GM18951 (cell line): ENCODE data around the gene ZNF33B.
"Not testable (repeated sequence)": the region's sequence is repeated elsewhere in the genome, so short reads cannot be mapped to it uniquely, and the experiment has no call there.

Source experiments
- POLR2A ChIP-seq: IDR thresholded peaks from 4 replicates; pipeline ENCODE4 v1.6.1; 2011; ENCODE audit warnings: mild to moderate bottlenecking; ENCODE audit not compliant: insufficient read length, insufficient read depth; ENCODE audit errors: extremely low read depth
- in situ Hi-C: fragments of 300-500 bp; cut with MboI; formaldehyde crosslinking; loops from one replicate; pipeline ENCODE4 v1.12.0; 2022; ENCODE audit warnings: low sequenced_read_pairs, mixed read lengths, inconsistent platforms; ENCODE audit not compliant: unreplicated experiment

Gene ZNF33B

GRCh38 chr10:42638055-42638820 is at the start of gene ZNF33B:
ZNF33B (minus strand) TSS chr10:42638570; CDS start chr10:42636928, 1,642 bp downstream.
- TF ChIP-seq POLR2A, result peak; percentile 91
- in situ Hi-C loops, result no loop called here

GRCh38 chr10:42684517-42684916 is 46.1 kb upstream of the ZNF33B start:
- no peak for TF ChIP-seq POLR2A
- in situ Hi-C loops, result no loop called here

GRCh38 chr10:42680267-42680666 is 41.9 kb upstream of the ZNF33B start:
- TF ChIP-seq POLR2A, result no peak
- in situ Hi-C loops, result no loop called here

GRCh38 chr10:42665181-42665979 is 27.0 kb upstream of the ZNF33B start:
- in situ Hi-C loops, result not testable (repeated sequence)

- TF ChIP-seq POLR2A, result no peak
- in situ Hi-C loops, result no loop called here
Measured at GRCh38 chr10:42654419-42654818, 16.0 kb upstream of the ZNF33B start.

- in situ Hi-C loops, result no loop called here
- no peak for TF ChIP-seq POLR2A
Measured at GRCh38 chr10:42652858-42653257, 14.5 kb upstream of the ZNF33B start.

GRCh38 chr10:42650374-42650773 is 12.0 kb upstream of the ZNF33B start:
- in situ Hi-C loops, result no loop called here
- TF ChIP-seq POLR2A, result no peak

- in situ Hi-C loops, result no loop called here
- no peak for TF ChIP-seq POLR2A
Measured at GRCh38 chr10:42648512-42648911, 10.1 kb upstream of the ZNF33B start.

GRCh38 chr10:42646687-42647640 is 8.6 kb upstream of the ZNF33B start:
- TF ChIP-seq POLR2A, result no peak
- in situ Hi-C loops, result no loop called here

GRCh38 chr10:42646214-42646613 is 7.8 kb upstream of the ZNF33B start:
- in situ Hi-C loops, result no loop called here
- TF ChIP-seq POLR2A, result no peak

GRCh38 chr10:42645516-42645915 is 7.1 kb upstream of the ZNF33B start:
- TF ChIP-seq POLR2A, result no peak
- in situ Hi-C loops, result no loop called here

- in situ Hi-C loops, result no loop called here
- TF ChIP-seq POLR2A, result no peak
Measured at GRCh38 chr10:42645103-42645502, 6.7 kb upstream of the ZNF33B start.

- no peak for TF ChIP-seq POLR2A
- in situ Hi-C loops, result no loop called here
Measured at GRCh38 chr10:42640610-42641229, 2.4 kb upstream of the ZNF33B start.

- TF ChIP-seq POLR2A, result no peak
Measured at GRCh38 chr10:42638821-42639270, 476 bp upstream of the ZNF33B start.

More at GRCh38 chr10:42638821-42639270, 476 bp upstream of the ZNF33B start:
- in situ Hi-C loops, result no loop called here
